NOMO-1 (cell line): Measurements from ENCODE around the gene SLX4IP.

Experiments used
- DNase-seq, 2 experiments: peaks; one replicate each; lab custom pipeline; 2025; ENCODE audit not compliant: unreplicated experiment in 2 of 2; lab: John Stamatoyannopoulos, UW

SLX4IP gene

DNA sequence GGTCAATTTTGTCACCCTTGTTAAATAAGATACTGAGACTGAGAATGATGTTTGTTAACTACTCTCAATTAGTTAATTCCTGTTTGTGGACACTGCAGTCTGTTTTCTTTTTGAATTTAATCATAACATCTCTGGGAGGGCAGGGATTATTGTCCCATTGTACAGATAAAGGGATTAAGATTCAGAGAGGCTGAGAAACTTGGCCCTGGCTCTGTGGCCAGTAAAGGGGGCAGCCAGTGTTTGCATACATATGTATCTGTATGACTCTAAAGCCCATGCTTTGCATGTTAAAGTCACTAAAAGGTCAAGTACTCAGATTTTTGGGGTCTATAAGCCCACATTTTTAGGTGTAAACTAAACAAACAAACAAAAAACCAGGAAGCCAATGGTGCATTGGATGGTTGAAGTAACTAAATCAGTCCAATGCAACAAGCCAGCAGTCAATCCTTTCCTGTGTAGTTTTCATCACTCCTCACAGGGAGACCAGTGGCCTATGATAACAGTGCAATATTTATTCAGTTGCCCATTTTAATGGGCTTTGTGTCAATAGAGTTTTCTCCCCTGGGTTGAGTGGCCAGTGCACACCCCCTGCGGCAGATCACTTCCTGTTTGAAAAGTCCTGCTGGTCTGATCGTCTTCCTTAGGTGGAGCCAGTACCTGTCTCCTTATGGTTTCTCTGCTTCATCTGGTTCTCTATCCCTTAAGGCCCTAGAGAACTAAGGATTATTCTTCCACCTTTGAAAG, 106.7 kb downstream of the SLX4IP start:
- DNase-seq, result no peak

- no peak for DNase-seq
These were observed 107.3 kb downstream of the SLX4IP start for GRCh38 chr20:10542442-10542841.

GRCh38 chr20:10543480-10543879, 108.4 kb downstream of the SLX4IP start:
- no peak for DNase-seq

DNA sequence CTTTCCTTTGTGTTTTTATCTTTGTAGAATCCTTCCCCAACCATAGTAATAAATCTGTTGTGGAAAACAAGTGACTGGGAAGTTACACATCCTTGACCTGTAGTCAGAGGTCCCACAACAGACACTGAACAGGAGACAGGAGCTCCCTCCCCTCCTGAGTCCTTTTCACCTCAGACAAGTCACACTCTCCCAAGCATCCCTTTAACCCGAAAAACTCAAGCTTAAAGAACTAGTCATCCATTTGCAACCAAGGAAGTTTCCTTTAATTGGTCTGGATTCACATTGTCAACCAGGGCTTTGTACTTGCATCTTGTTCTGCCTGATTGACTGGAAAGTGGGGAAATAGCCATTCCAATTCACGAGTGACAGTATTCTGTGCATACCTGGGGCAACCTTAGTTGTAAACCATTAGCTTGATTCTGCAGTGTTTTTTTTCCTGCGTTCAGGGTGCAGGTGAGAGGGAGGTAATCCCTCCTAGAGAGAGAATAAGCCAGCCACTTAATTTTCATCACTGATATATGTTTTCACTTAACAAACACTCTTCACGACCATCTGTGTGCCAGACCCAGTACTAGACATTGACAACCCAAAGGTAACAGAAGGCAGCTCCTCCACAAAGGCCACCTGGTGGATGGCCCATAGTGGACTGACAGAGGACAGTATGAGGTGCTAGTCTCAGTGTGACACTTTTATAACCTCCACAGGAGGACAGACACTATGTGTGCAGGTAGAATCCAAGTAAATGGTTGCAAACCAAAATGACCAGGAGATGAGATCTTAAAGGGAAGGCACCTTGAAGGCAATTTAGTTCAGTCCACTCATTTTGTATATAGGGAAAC, 112.4 kb downstream of the SLX4IP start:
- no peak for DNase-seq

DNA sequence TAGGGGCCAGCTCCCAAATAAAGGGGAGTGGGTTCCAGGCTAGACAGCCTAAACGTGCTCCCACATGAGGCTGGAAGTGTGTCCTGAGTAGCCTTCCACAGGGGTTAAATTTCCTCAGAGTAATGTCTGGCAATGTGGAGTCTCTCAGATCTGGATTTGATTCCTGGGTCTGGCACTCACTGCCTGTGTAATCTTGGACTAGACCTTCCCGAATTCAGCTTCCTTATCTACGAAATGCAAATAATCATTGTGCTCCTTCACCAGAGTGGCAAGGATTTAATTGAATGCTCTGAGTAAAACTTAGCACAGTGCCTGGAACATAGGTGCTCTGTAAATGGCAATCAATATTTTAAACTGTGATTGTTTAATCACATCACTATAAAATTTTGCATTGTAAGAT, 114.4 kb downstream of the SLX4IP start:
- DNase-seq, result no peak

DNA sequence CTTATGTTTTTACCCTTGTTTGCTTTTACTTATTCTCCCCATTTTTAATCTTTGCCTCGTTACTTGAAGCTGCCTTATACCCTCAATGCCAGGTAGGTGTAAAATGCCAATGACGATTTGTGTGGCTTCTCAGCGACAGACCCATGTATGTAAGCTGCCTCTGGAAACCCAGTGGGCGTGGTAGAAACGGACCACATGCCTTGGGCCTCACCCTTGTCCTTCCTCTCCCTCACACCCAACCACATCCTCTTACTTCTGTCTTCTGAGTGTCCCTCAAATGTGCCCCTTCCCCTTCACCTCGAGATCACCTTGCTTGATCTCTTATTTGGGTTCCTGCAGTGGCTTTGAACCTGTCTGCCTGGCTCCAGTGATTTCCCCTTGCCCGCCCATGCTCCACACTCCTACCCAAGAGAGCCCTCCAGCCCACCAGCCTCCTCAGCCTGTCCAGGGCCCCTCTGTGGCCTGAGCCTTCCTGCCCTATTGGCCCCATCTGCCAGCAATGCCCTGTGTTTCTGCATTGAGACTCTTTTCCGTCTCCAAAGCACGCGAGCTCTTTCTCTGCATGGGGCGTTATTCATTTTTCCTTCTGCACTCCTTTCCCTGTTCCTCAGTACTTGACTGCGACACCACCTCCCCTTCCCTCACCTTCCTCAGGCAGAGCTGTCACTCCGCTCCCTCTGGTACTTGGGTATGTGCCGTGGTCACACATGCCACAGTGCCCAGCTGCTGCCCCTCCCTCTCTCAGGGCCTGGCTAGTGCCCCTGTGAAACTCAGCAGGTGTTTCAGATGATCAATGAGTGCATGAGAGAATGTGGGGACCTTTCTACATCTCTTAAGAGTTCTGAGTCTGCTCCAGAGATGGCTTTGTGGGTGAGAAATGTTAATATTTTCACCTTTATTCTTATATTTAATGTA, 115.4 kb downstream of the SLX4IP start:
- DNase-seq, result peak; percentile 58 to 73

DNA sequence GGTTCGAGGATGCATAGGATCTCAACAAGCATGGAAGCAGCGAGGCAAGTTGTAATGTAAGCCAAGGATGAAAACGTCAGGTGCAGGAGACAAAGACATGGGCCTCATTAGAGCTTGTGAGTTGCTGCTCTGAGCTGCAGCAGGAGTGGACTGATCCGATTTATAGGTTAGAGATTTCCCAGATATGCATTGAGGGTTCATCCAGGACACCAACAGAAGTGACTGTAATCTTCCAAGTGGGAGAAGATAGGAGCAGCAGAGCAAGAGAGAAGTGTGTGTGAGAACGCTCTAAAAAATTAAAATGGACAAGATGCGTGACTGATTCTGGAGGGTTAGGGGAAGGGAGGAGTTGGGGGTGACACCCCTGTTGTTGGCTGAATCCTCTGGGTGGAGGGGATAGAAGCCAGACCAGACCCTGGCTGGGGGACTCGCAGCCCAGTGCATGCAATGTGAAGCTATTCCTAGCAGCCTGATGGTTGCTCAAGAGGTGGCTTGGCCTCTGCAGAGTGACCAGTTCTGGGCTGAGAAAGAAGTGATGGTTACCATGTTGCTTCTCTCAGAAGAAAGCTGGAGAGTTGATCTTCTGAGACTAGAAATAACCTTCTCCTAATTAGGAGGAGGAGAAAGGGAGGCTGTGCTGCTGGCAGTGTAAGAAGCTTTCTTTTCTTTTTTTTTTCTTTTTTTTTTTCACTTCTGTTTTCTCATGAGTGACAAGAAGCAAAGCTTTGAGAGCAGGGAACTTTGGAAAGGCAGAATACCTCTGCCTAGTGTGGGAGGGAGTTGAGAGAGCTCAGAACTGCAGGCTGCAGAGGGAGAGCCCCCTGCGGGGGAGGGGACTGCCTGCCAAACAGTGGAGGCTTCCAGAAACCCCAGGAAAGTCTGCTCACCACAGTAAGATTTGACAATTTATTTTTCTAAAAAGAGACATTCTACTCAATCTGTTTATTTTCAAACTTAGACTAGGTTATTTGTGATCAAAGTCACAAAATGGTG, 116.9 kb downstream of the SLX4IP start:
- DNase-seq, result peak in 1 of 2 experiments; percentile 10

- DNase-seq, result peak; percentile 19 to 60
These were observed 118.3 kb downstream of the SLX4IP start for GRCh38 chr20:10553326-10553984.

DNA sequence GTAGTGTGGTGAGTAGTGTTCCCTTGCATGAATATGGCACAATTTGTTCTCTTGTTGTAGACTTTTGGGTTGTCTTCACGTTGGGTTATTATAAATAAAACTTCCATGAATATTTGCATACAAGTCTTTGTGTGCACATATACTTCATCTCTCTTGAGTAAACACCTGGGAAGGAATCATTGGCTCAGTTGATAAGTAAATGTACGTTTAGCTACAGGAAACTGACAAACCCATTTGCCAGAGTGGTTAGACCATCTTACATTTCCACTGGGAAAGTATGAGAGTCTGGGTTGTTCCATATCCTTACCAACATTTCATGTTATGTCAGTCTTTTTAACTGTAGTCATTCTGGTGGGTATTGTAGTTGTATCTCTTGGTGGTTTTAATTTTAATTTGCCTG, 119.2 kb downstream of the SLX4IP start:
- no peak for DNase-seq

GRCh38 chr20:10555393-10555792, 120.3 kb downstream of the SLX4IP start:
- DNase-seq, result no peak

GRCh38 chr20:10555865-10556308, 120.8 kb downstream of the SLX4IP start:
- DNase-seq, result no peak

GRCh38 chr20:10556519-10557083, 121.5 kb downstream of the SLX4IP start:
- no peak for DNase-seq

GRCh38 chr20:10557685-10558084, 122.6 kb downstream of the SLX4IP start:
- DNase-seq, result no peak

- DNase-seq, result no peak
These were observed 123.6 kb downstream of the SLX4IP start for GRCh38 chr20:10558635-10559187.

- DNase-seq, result no peak
These were observed 124.2 kb downstream of the SLX4IP start for GRCh38 chr20:10559266-10559665.

DNA sequence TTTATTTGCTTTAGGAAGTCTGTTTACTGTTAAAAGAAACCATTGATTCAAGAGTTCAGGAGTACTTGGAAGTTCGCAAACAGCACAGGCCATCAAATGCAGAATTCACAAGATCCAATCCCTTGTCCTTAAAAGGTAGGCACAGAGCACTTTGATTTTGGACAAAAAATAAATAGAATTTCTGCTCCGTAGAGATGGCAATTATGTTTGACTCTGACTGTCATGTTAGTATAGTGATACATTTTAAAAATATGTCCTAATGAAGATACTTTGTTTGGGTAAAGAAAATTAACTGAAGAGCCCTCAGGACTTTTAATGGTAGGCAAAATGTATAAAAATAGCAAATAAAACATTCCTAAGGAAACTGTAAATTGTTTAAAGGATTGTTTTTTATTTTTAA, 125.6 kb downstream of the SLX4IP start:
- DNase-seq, result no peak

DNA sequence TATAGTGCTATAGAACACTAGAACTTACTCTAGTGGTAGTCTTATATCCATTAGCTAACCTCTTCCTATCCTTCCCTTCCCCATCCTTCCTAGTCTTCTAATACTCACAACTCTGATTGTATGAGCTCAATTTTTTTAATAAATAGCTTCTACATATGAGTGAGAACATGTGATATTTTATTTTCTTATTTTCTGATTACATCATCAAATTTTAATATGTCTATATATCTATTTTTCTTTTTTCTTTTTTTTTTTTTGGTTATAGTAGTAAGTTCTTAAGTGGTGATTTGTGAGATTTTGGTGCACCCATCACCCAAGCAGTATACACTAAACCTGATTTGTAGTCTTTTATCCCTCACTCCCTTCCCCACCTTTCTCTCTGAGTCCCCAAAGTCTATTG, 126.2 kb downstream of the SLX4IP start:
- no peak for DNase-seq

DNA sequence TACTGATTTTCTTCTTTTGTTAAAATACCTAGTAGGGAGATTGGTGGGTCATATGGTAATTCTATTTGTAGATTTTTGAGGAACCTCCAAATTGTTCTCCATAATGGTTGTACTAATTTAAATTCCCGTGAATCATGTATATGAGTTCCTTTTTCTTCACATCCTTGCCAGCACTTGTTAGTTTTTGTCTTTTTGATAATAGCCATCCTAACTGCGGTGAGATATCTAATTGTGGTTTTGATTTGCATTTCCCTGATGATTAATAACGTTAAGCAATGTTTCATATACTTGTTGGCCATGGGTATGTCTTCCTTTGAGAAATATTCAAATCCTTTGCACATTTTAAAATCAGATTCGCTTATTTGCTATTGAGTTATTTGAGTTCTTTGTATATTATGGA, 127.8 kb downstream of the SLX4IP start:
- DNase-seq, result no peak
